ENCODE results near the gene DOCK3. TPM values are rescaled to one million over a fixed set of nuclear protein-coding genes. Genes with fewer than 3 reads are reported as not detected.

The DOCK3 gene
- total RNA-seq, 1 donor from 2014 or later: 2.7 TPM

GRCh38 chr3:50648313-50648712, 26.4 kb upstream of the DOCK3 start:
- ATAC-seq: no peak
- Histone ChIP-seq H3K27me3 (no peaks in the 10 kb centered on the region), H3K9me3 (no peaks in the 10 kb centered on the region), H3K36me3 (peaks cover 51% of the 10 kb centered on the region), H3K4me3 (no peak overlapping the region), H3K27ac (no peak overlapping the region), H3K4me1 (no peaks in the 10 kb centered on the region)
- no peak for TF ChIP-seq CTCF (IDR thresholded peaks at IDR 0.05)
- intact Hi-C loops (cut with DNase I): no loop called here
- no peak for DNase-seq

- TF ChIP-seq CTCF (IDR thresholded peaks at IDR 0.05): no peak
Measured at GRCh38 chr3:50648944-50649343, 25.8 kb upstream of the DOCK3 start.

GRCh38 chr3:50649451-50649931, 25.2 kb upstream of the DOCK3 start:
- Histone ChIP-seq H3K4me3 (no peak overlapping the region), H3K27ac (no peak overlapping the region), H3K36me3 (peaks cover 42% of the 10 kb centered on the region), H3K4me1 (no peaks in the 10 kb centered on the region), H3K27me3 (no peaks in the 10 kb centered on the region), H3K9me3 (no peaks in the 10 kb centered on the region)
- DNase-seq (no peak), ATAC-seq (no peak)
- intact Hi-C loops (cut with DNase I): no loop called here
- TF ChIP-seq CTCF (IDR thresholded peaks at IDR 0.05): no peak

More at GRCh38 chr3:50648944-50649343, 25.8 kb upstream of the DOCK3 start:
- no peaks in the 10 kb centered on the region for H3K27me3 ChIP-seq
- intact Hi-C loops (cut with DNase I): no loop called here
- no peak overlapping the region for H3K4me3 ChIP-seq
- ATAC-seq (no peak), DNase-seq (no peak)
- H3K36me3 ChIP-seq: peaks cover 47% of the 10 kb centered on the region
- H3K27ac ChIP-seq: no peak overlapping the region
- no peaks in the 10 kb centered on the region for H3K4me1 ChIP-seq
- H3K9me3 ChIP-seq: no peaks in the 10 kb centered on the region

GRCh38 chr3:50650018-50650417, 24.7 kb upstream of the DOCK3 start:
- intact Hi-C loops (cut with DNase I): no loop called here
- TF ChIP-seq CTCF (IDR thresholded peaks at IDR 0.05): no peak

GRCh38 chr3:50651445-50651844, 23.3 kb upstream of the DOCK3 start:
- Histone ChIP-seq H3K36me3 (peaks cover 22% of the 10 kb centered on the region), H3K27ac (no peak overlapping the region), H3K9me3 (no peaks in the 10 kb centered on the region), H3K4me1 (no peaks in the 10 kb centered on the region), H3K27me3 (no peaks in the 10 kb centered on the region), H3K4me3 (no peak overlapping the region)
- TF ChIP-seq CTCF (IDR thresholded peaks at IDR 0.05): no peak
- ATAC-seq: no peak
- DNase-seq: no peak
- intact Hi-C loops (cut with DNase I): no loop called here

More at GRCh38 chr3:50650018-50650417, 24.7 kb upstream of the DOCK3 start:
- no peak for DNase-seq
- no peaks in the 10 kb centered on the region for H3K4me1 ChIP-seq
- H3K27ac ChIP-seq: no peak overlapping the region
- ATAC-seq: no peak
- peaks cover 36% of the 10 kb centered on the region for H3K36me3 ChIP-seq
- no peak overlapping the region for H3K4me3 ChIP-seq
- no peaks in the 10 kb centered on the region for H3K27me3 ChIP-seq
- H3K9me3 ChIP-seq: no peaks in the 10 kb centered on the region
